HG03039 (cell line): ENCODE data around the gene MARCHF3.
"Not testable (repeated sequence)": the region's sequence is repeated elsewhere in the genome, so short reads cannot be mapped to it uniquely, and the experiment has no call there.

ENCODE experiments used
- ATAC-seq: cut with Tn5 transposase; IDR thresholded peaks from one replicate; pipeline ENCODE4 v1.9.1; 2021; ENCODE audit warnings: mild to moderate bottlenecking, moderate library complexity; ENCODE audit not compliant: unreplicated experiment

Gene MARCHF3

DNA sequence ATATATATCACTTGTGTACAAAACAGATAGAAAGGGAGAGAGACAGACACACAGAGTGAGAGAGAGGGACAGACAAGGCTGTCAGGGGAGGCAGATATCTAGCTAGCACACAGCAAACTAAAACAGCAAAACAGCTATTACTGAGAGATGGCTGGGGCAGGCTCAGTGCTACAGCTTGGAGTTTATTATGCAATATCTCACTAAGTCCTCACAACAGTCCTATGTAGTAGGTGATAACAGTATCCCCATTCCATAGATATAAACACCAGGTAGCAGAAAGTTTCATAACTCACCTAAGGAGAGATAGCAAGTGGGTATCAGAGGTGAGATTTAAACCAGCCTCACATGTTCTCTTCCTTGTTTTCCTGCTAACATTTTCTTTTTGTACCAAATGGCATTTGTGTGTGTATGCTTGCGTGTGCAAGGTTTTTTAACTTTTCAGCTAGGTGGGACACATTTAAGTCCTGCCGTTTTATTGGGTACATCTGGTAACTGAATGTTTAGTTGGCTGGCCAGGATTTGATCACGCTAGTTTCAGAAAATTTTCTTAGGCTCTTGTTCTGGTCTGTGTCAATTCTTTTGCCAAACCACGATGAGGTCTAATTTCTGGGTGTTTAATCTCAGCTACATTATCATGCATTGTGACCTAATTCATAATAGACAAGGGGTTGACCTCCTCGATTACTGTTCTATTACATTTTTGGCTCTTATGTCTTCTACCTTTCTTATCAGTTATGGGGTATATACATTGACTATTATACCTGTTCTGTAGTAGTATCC is 148.3 kb downstream of the MARCHF3 start:
- no peak for ATAC-seq

GRCh38 chr5:126878634-126879033 is 151.7 kb downstream of the MARCHF3 start:
- ATAC-seq, result no peak

DNA sequence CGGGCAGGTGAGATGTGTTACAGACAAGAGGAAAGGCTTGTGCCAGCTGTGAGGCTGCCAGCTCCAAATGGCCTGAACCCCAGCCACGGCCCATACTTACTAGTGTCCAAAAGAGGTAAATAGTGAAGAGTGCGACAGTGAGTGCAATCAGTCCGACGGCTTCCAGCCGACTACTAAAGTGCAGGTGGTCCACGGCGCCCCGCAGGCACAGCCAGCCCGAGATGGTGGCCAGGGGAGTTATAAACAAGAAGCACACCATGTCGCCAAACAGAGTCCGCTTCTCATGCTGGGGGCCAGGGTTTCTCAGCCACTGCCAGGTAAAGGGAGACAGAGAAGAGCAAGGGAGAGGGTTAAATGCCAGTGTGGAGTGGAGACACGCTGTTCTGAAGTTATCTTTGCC is 152.3 kb downstream of the MARCHF3 start:
- no peak for ATAC-seq

DNA sequence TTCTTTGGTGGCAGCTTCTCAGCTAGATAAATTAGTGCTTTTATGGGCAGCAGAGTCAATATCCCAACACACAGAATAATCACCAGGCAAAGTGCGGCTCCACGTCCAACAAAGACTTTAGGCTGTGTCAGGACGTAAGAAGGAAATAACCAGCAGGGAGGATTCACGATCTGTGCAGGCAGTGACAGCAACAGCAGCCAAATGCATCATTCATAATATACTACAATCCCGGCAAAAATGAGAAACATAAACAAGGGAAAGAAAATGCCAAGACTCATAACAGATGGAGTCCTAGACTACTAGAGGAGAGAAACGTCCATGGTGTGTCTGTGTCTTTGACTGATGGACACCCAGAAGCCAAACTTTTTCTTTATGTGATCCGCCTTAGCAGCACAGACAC is 152.8 kb downstream of the MARCHF3 start:
- no peak for ATAC-seq

DNA sequence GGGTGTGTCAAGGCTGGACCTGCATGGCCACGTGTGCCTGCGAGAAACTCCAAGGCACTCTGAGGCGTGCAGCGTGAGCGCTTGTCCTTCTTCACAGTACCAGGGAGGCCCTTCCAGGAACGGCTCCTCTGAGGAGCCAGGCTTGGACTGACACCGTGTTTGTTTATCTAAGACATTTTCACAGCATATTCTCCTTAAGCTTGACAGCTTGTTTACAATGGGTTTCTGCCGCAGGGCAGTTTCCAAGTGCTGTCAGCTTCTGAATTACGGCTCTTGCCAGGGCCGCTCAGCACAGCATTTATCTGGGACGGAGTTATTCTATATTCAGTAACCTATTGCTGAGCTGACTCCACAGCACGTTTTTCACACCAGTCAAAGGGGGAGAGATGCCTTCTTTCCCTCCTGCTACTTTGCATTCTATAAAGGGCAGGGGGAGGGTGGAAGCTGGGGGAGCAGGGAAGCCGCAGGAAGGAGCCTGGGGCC is 155.0 kb downstream of the MARCHF3 start:
- ATAC-seq, result no peak

DNA sequence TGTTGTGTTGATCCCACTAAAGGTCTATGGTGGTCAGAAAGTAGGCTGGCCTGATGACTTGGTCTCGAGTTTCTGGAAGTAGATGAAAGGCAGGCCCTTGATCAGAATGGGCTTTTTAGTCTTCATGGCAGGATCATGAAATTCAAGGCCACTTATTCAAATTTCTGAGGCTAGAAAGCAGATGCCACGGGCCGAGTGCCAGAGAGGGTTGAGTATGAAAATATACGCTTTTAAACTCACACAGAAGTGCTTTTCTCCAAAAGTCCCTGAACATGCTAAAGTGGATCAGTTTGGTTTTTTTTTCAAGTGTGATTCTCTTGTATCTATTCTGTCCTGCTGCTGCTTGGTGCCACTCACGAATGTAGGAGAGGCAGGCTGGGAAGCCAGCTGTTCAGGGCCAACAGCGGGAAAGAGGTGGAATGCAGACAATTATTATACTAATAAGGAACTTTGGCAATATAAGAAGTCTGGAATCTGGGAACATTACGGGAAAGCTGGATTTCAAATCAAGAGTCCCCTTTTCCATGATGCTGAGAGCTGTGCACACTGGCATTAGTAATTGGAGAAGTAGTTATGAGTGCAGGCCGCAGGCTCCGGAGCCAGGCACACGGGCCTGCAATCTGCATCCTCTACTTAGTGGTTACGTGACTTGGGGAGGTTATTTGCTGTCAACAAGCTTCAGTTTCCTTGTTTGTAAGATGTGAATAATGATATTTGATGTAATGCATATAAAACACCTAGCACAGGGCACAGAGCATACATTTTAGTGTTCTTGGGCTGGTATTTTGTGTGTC is 157.6 kb downstream of the MARCHF3 start:
- no peak for ATAC-seq

- ATAC-seq, result no peak
Measured at GRCh38 chr5:126871441-126871840, 158.9 kb downstream of the MARCHF3 start.

DNA sequence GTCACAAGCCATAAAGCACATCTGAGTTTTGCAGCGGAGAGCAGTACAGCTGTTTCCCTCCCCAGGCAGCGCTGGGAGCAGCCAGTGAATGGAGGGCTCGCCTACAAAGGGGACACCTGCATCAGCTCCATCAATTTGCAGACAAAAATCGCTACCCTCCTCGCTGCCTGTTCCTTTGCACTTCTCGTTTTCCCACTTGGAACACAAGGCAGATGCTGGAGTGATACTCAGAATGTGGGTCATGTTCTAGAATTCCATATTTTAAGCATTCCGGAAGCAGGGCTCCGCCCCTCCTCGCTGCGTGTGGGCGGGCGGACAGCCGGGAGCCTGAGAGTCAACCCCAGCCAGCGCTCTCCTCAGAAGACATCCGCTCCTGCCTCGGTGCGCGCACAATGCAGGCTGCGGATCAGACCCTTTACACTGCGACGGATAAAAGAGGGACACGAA is 161.3 kb downstream of the MARCHF3 start:
- ATAC-seq, result peak; percentile 60

DNA sequence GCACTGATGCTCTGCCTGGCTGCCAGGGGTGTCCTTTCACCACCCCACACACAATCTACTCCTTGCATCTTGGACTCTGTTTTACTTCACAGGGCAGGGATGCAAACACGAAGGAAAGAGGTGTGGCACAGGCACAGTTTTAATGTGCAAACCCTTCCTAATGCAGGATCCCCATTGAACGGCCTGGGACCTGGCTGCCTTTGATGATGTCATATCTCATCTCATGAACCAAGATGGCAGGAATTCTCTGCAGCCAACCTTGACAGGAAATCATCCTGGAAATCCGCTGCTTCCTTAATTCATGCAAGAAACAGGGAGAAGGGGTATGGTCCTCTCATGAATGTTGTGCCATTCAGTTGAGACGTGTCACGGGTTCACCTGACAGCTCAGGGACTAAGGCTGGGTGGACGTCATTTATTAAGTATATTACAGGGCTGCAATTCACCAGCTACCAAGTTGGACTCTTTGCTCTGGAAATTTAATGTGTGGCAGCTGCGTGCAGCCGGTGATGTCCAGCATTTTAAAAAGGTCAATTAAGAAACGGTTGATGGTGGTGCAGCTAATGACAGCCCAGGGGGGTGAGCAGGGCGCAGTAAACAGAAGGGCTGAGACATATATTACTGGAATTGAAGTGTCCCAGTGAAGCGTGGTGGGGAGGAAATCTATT is 161.9 kb downstream of the MARCHF3 start:
- no peak for ATAC-seq

DNA sequence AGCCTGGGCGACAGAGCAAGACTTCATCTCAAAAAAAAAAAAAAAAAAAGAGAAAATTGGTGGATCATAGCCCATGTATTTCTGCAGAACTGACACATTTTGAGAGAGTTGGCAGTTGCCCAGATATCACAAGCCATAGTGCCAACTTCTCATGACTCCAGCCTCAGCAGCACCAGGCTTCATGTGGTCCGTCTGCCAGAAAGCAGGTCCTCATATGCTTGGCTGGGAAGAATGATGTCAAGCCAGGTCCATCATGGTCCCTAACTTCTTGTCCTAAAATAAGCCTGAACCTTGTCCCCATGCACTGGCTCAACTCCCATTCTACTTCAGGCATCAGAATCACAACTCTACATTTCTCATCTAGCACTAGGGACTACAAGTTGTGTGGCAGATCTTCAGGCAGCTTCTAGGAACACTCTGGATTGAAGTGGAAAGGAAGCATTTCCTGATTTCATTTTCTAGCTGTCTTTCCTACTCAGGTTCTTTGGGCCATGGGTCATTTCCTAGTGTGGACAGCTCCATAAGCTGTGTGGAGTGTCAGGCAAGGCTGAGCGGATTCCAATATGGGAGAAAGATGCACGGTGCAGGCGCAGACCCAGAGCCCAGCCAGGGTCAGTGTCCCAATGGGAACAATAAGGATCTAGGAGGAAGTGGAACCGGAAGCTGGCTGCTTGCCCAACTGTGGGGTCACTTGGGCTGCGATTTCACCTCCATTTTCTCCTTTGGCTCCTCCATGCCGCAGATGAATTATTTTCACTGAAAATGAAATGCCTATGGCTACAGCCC is 163.3 kb downstream of the MARCHF3 start:
- ATAC-seq, result no peak

GRCh38 chr5:126865299-126865698 is 165.1 kb downstream of the MARCHF3 start:
- ATAC-seq, result no peak

GRCh38 chr5:126864042-126864688 is 166.2 kb downstream of the MARCHF3 start:
- no peak for ATAC-seq

GRCh38 chr5:126863402-126863801 is 167.0 kb downstream of the MARCHF3 start:
- ATAC-seq, result no peak

DNA sequence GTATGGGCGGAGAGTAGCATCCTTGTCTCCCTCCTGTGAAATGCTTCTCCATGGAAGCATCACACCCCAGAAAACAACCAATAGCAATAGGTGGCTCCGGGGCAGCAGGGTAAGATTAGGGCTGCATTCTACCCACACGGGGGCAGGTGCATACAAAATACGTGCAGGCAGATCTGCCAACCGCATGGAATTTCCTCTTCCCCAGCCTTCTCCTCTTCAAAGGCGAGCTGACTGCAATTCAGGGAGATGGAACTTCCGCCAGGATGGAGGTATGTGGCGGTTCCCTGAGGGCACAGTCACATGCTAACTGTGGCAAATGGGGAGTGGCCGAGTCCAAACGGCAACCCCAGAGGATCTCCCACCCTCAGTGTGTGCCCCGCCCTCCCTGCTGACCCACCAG is 171.9 kb downstream of the MARCHF3 start:
- no peak for ATAC-seq

GRCh38 chr5:126857472-126858410 is 172.6 kb downstream of the MARCHF3 start:
- ATAC-seq, result no peak

- ATAC-seq, result no peak
Measured at GRCh38 chr5:126855266-126855665, 175.1 kb downstream of the MARCHF3 start.

- ATAC-seq, result no peak
Measured at GRCh38 chr5:126854526-126855110, 175.7 kb downstream of the MARCHF3 start.

DNA sequence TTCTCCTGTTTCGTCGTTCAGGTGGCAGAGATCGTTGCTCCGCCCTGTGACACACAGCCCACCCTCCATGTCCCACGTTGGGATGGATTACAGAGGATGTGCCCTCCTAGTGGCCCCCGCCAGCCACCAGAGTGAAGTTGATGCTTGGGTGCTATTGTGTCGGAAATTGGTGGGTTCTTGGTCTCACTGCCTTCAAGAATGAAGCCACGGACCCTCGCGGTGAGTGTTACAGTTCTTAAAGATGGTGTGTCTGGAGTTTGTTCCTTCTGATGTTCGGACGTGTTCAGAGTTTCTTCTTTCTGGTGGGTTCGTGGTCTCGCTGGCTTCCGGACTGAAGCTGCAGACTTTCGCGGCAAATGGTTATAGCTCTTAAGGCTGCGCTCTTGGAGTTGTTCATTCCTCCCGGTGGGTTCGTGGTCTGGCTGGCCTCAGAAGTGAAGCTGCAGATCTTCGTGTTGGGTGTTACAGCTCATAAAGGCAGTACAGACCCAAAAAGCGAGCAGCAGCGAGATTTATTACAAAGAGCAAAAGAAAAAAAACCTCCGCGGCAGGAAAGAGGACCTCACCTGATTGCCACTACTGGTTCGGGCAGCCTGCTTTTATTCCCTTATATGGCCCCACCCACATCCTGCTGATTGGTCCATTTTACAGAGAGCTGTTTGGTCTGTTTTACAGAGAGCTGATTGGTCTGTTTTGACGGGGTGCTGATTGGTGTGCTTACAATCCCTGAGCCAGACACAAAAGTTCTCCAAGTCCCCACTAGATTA is 176.6 kb downstream of the MARCHF3 start:
- not testable (repeated sequence) for ATAC-seq
